Gastroesophageal sphincter (tissue), 3 donors: ENCODE measurements around the gene VTN.

Experiments used
- POLR2A ChIP-seq, 2 donors: fragments of 450-650 bp; IDR thresholded peaks; one replicate each; pipeline ENCODE4 v1.6.1; 2017; ENCODE audit warnings: antibody characterized with exemption in 2 of 2, mild to moderate bottlenecking in 2 of 2, moderate library complexity in 1 of 2
- TF ChIP-seq, protein P1 (sequence below), 4 experiments: fragments of 200-600 bp in 2 of 4; fragments of 450-650 bp in 2 of 4; sonication (generic) in 1 of 4; IDR thresholded peaks; one replicate each; pipeline ENCODE4 v1.5.1; 2017 to 2019; ENCODE audit warnings: antibody characterized with exemption in 4 of 4, mild to moderate bottlenecking in 2 of 4, moderate library complexity in 2 of 4

GRCh38 chr17:28413804-28414203 is 43.7 kb upstream of the VTN start:
- TF ChIP-seq, protein P1, sequence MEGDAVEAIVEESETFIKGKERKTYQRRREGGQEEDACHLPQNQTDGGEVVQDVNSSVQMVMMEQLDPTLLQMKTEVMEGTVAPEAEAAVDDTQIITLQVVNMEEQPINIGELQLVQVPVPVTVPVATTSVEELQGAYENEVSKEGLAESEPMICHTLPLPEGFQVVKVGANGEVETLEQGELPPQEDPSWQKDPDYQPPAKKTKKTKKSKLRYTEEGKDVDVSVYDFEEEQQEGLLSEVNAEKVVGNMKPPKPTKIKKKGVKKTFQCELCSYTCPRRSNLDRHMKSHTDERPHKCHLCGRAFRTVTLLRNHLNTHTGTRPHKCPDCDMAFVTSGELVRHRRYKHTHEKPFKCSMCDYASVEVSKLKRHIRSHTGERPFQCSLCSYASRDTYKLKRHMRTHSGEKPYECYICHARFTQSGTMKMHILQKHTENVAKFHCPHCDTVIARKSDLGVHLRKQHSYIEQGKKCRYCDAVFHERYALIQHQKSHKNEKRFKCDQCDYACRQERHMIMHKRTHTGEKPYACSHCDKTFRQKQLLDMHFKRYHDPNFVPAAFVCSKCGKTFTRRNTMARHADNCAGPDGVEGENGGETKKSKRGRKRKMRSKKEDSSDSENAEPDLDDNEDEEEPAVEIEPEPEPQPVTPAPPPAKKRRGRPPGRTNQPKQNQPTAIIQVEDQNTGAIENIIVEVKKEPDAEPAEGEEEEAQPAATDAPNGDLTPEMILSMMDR (IDR thresholded peaks at IDR 0.05): no peak
- no peak for TF ChIP-seq POLR2A (IDR thresholded peaks at IDR 0.05)
